Calu3 (cell line): ENCODE results near the gene HCST. TPM values are rescaled to one million over a fixed set of nuclear protein-coding genes. Genes with fewer than 3 reads are reported as not detected.
A peak's percentile ranks its signal among the peaks of the same experiment; 100 is the strongest.

Experiments
- BruUV-seq: library from RNA; stranded (reverse); fragments of 400-500 nt; replicated peaks from 2 replicates; lab custom pipeline; 2021; lab: Mats Ljungman, UMichigan
- CTCF ChIA-PET: fragments of 300-600 bp; sonication (Branson Sonifier 250); formaldehyde crosslinking; loops from one replicate; lab custom pipeline; 2022; ENCODE audit warnings: antibody characterized with exemption; lab: Charles Lee
- DNase-seq: peaks from one replicate; pipeline ENCODE4 v3.0.0; 2022
- H3K27ac Mint-ChIP-seq: one replicate; pipeline ENCODE4 v1.8.0; 2022; ENCODE audit warnings: mixed read lengths; ENCODE audit not compliant: unreplicated experiment
- H3K27me3 Mint-ChIP-seq: one replicate; pipeline ENCODE4 v1.8.0; 2022; ENCODE audit warnings: mixed read lengths; ENCODE audit not compliant: unreplicated experiment
- H3K36me3 Mint-ChIP-seq: one replicate; pipeline ENCODE4 v1.8.0; 2022; ENCODE audit warnings: mild to moderate bottlenecking, moderate library complexity, mixed read lengths; ENCODE audit not compliant: insufficient read depth, unreplicated experiment
- H3K4me1 Mint-ChIP-seq: one replicate; pipeline ENCODE4 v1.8.0; 2022; ENCODE audit warnings: mild to moderate bottlenecking, low read depth, mixed read lengths; ENCODE audit not compliant: unreplicated experiment
- H3K4me3 Mint-ChIP-seq: one replicate; pipeline ENCODE4 v1.8.0; 2022; ENCODE audit warnings: mild to moderate bottlenecking, low read depth, moderate library complexity, mixed read lengths; ENCODE audit not compliant: unreplicated experiment
- H3K9me3 Mint-ChIP-seq: one replicate; pipeline ENCODE4 v1.8.0; 2022; ENCODE audit warnings: low read depth, mixed read lengths; ENCODE audit not compliant: unreplicated experiment
- CTCF ChIP-seq: fragments of 200-600 bp; IDR thresholded peaks from one replicate; pipeline ENCODE4 v1.8.0; 2022; ENCODE audit warnings: antibody characterized with exemption; ENCODE audit not compliant: unreplicated experiment
- intact Hi-C: fragments of 100-400 bp; cut with micrococcal nuclease; formaldehyde crosslinking; loops from one replicate; pipeline ENCODE4 v1.10.0; 2022; ENCODE audit not compliant: unreplicated experiment
- total RNA-seq: library from RNA; stranded (reverse); gene quantifications from 2 replicates; pipeline ENCODE4 v1.2.3, GENCODE V29; 2022

Gene HCST
- total RNA-seq, 1 experiment from 2014 or later = not detected

- Mint-ChIP-seq H3K27ac (no peak overlapping the region), H3K4me1 (peaks cover 9% of the 10 kb centered on the region), H3K27me3 (peaks cover 32% of the 10 kb centered on the region), H3K4me3 (peak overlapping the region; percentile 64), H3K9me3 (no peaks in the 10 kb centered on the region), H3K36me3 (peaks cover 33% of the 10 kb centered on the region)
- CTCF ChIA-PET = no interaction called here
- BruUV-seq = no TSS peak
- no peak for TF ChIP-seq CTCF
- intact Hi-C loops = no loop called here
- DNase-seq = no peak
These were observed 644 bp downstream of the HCST start for GRCh38 chr19:35902870-35903475.

- Mint-ChIP-seq H3K9me3 (no peaks in the 10 kb centered on the region), H3K36me3 (peaks cover 26% of the 10 kb centered on the region), H3K27me3 (peaks cover 32% of the 10 kb centered on the region), H3K27ac (no peak overlapping the region), H3K4me3 (peak overlapping the region; percentile 64), H3K4me1 (peaks cover 9% of the 10 kb centered on the region)
- DNase-seq = peak; percentile 62
- CTCF ChIA-PET = no interaction called here
- intact Hi-C loops = no loop called here
- no TSS peak for BruUV-seq
- no peak for TF ChIP-seq CTCF
These were observed 1.3 kb downstream of the HCST start for GRCh38 chr19:35903550-35904179.

GRCh38 chr19:35904311-35905068 is 2.2 kb downstream of the HCST start:
- intact Hi-C loops = no loop called here
- H3K4me1 Mint-ChIP-seq = peaks cover 9% of the 10 kb centered on the region
- H3K36me3 Mint-ChIP-seq = peaks cover 18% of the 10 kb centered on the region
- peaks cover 32% of the 10 kb centered on the region for H3K27me3 Mint-ChIP-seq
- TF ChIP-seq CTCF = no peak
- CTCF ChIA-PET = interaction anchor here (1.3 kb wide), 1 partner anchor 22 kb away, joined by 3 read pairs; no protein-coding TSS in a partner anchor
- no peak overlapping the region for H3K27ac Mint-ChIP-seq
- no TSS peak for BruUV-seq
- H3K9me3 Mint-ChIP-seq = no peaks in the 10 kb centered on the region
- no peak overlapping the region for H3K4me3 Mint-ChIP-seq
- no peak for DNase-seq

GRCh38 chr19:35905178-35905727 is 2.9 kb downstream of the HCST start:
- Mint-ChIP-seq H3K27me3 (peaks cover 32% of the 10 kb centered on the region), H3K4me1 (peaks cover 9% of the 10 kb centered on the region), H3K9me3 (no peaks in the 10 kb centered on the region), H3K4me3 (no peak overlapping the region), H3K36me3 (peaks cover 10% of the 10 kb centered on the region), H3K27ac (no peak overlapping the region)
- TF ChIP-seq CTCF = no peak
- no TSS peak for BruUV-seq
- CTCF ChIA-PET = interaction anchor here (1.3 kb wide), 2 partner anchors 21 to 26 kb away, joined by 3 read pairs; no protein-coding TSS in a partner anchor
- DNase-seq = no peak
- intact Hi-C loops = no loop called here
